Esophagus squamous epithelium (tissue), 5 donors: Measurements from ENCODE around the gene FGF12. TPM values are rescaled to one million over a fixed set of nuclear protein-coding genes. Genes with fewer than 3 reads are reported as not detected.

Experiments used
- DNase-seq: peaks from one replicate; lab custom pipeline; 2025; lab: John Stamatoyannopoulos, UW
- H3K27ac ChIP-seq, 4 donors: fragments of 200-600 bp; sonication (generic); one replicate each; pipeline ENCODE4 v1.5.1; 2016 to 2019; ENCODE audit warnings: mild to moderate bottlenecking in 1 of 4
- H3K27me3 ChIP-seq, 4 donors: fragments of 200-600 bp; sonication (generic); 1 replicate in 3 of 4; 2 replicates in 1 of 4; pipeline versions ENCODE4 v1.5.1 to v1.6.0; 2017 to 2021; ENCODE audit warnings: antibody characterized with exemption in 1 of 4
- H3K36me3 ChIP-seq, 3 donors: fragments of 200-600 bp; sonication (generic); one replicate each; pipeline ENCODE4 v1.5.1; 2016 to 2019
- H3K4me1 ChIP-seq, 3 donors: fragments of 200-600 bp; sonication (generic); one replicate each; pipeline ENCODE4 v1.5.1; 2017 to 2019
- H3K4me3 ChIP-seq, 4 donors: fragments of 200-600 bp; sonication (generic); 1 replicate in 3 of 4; 2 replicates in 1 of 4; pipeline ENCODE4 v1.5.1; 2016 to 2019; ENCODE audit warnings: mild to moderate bottlenecking in 2 of 4, moderate library complexity in 1 of 4
- H3K9me3 ChIP-seq, 3 donors: fragments of 200-600 bp; sonication (generic); one replicate each; pipeline ENCODE4 v1.5.1; 2016 to 2019
- CTCF ChIP-seq, 6 experiments: fragments of 450-650 bp in 4 of 6; fragments of 200-600 bp in 2 of 6; sonication (generic) in 2 of 6; IDR thresholded peaks; one replicate each; pipeline ENCODE4 v1.5.1; 2016 to 2019; ENCODE audit warnings: antibody characterized with exemption in 6 of 6, mild to moderate bottlenecking in 4 of 6, moderate library complexity in 4 of 6
- POLR2A ChIP-seq, 4 donors: fragments of 450-650 bp; IDR thresholded peaks; one replicate each; pipeline ENCODE4 v1.6.1; 2017; ENCODE audit warnings: antibody characterized with exemption in 4 of 4, mild to moderate bottlenecking in 4 of 4, moderate library complexity in 3 of 4
- WGBS, 2 donors: methylation state at CpG; one replicate each; pipeline ENCODE4 v1.1.5; 2018; 5-methylcytosine and 5-hydroxymethylcytosine counted together
- intact Hi-C: fragments of 100-400 bp; cut with DNase I; formaldehyde crosslinking; loops from one replicate; pipeline ENCODE4 v1.15.0; 2022
- total RNA-seq, 4 donors: library from RNA; depleted of rRNA; stranded (reverse); fragments of >200 nt; gene quantifications; one replicate each; pipeline ENCODE4 v1.1.0, GENCODE V29; 2016
- donor health status: DM: yes; HTN: yes; CAD: no.

The FGF12 gene
- total RNA-seq, 4 donors from 2014 or later = 0.18 to 1.6 (median 0.86) TPM

GRCh38 chr3:192237992-192238608, 489.2 kb downstream of the FGF12 start:
- H3K4me1 ChIP-seq = no peaks in the 10 kb centered on the region
- H3K27ac ChIP-seq = no peak overlapping the region
- intact Hi-C loops = no loop called here
- H3K4me3 ChIP-seq = no peak overlapping the region
- no peaks in the 10 kb centered on the region for H3K27me3 ChIP-seq
- H3K36me3 ChIP-seq = no peaks in the 10 kb centered on the region
- no peak for TF ChIP-seq POLR2A (IDR thresholded peaks at IDR 0.05)
- no peak for TF ChIP-seq CTCF (IDR thresholded peaks at IDR 0.05)
- no peaks in the 10 kb centered on the region for H3K9me3 ChIP-seq
- whole genome bisulfite sequencing, 2 donors = 45 to 69% methylated on average over 4 of the region's 4 CpGs
- no peak for DNase-seq

GRCh38 chr3:192229866-192230265, 497.5 kb downstream of the FGF12 start:
- 88 to 94% methylated on average over 2 of the region's 2 CpGs for WGBS, 2 donors
- DNase-seq = no peak
- TF ChIP-seq POLR2A (IDR thresholded peaks at IDR 0.05) = no peak
- TF ChIP-seq CTCF (IDR thresholded peaks at IDR 0.05) = no peak
- intact Hi-C loops = no loop called here
- Histone ChIP-seq H3K27me3 (no peaks in the 10 kb centered on the region), H3K36me3 (no peaks in the 10 kb centered on the region), H3K9me3 (no peaks in the 10 kb centered on the region), H3K4me3 (no peak overlapping the region), H3K4me1 (no peaks in the 10 kb centered on the region), H3K27ac (no peak overlapping the region)

GRCh38 chr3:192224634-192225155, 502.6 kb downstream of the FGF12 start:
- TF ChIP-seq POLR2A (IDR thresholded peaks at IDR 0.05) (no peak), CTCF (IDR thresholded peaks at IDR 0.05) (no peak)
- no peak overlapping the region for H3K4me3 ChIP-seq
- no peaks in the 10 kb centered on the region for H3K4me1 ChIP-seq
- no peak overlapping the region for H3K27ac ChIP-seq
- WGBS, 2 donors = 67 to 69% methylated on average over 5 of the region's 5 CpGs
- intact Hi-C loops = no loop called here
- no peak for DNase-seq
- H3K27me3 ChIP-seq = no peaks in the 10 kb centered on the region
- no peaks in the 10 kb centered on the region for H3K9me3 ChIP-seq
- H3K36me3 ChIP-seq = no peaks in the 10 kb centered on the region

- Histone ChIP-seq H3K9me3 (no peaks in the 10 kb centered on the region), H3K36me3 (no peaks in the 10 kb centered on the region), H3K4me3 (no peak overlapping the region), H3K4me1 (no peaks in the 10 kb centered on the region), H3K27me3 (no peaks in the 10 kb centered on the region), H3K27ac (no peak overlapping the region)
- TF ChIP-seq POLR2A (IDR thresholded peaks at IDR 0.05) (no peak), CTCF (IDR thresholded peaks at IDR 0.05) (no peak)
- 60 to 76% methylated on average over 2 of the region's 2 CpGs for WGBS, 2 donors
- intact Hi-C loops = no loop called here
- DNase-seq = no peak
These were observed 503.5 kb downstream of the FGF12 start for GRCh38 chr3:192223815-192224214.

- TF ChIP-seq POLR2A (IDR thresholded peaks at IDR 0.05) (no peak), CTCF (IDR thresholded peaks at IDR 0.05) (no peak)
- Histone ChIP-seq H3K27ac (no peak overlapping the region), H3K4me1 (no peaks in the 10 kb centered on the region), H3K9me3 (no peaks in the 10 kb centered on the region), H3K27me3 (no peaks in the 10 kb centered on the region), H3K36me3 (no peaks in the 10 kb centered on the region), H3K4me3 (no peak overlapping the region)
- 80 to 100% methylated on average over 1 of the region's 1 CpG for WGBS, 2 donors
- no peak for DNase-seq
- intact Hi-C loops = no loop called here
These were observed 506.4 kb downstream of the FGF12 start for GRCh38 chr3:192220915-192221314.
